NCI-H1105 (cell line): Measurements from ENCODE around the gene TMEM272.
"Not testable (repeated sequence)": the region's sequence is repeated elsewhere in the genome, so short reads cannot be mapped to it uniquely, and the experiment has no call there.

Experiments used
- DNase-seq: peaks from one replicate; lab custom pipeline; 2025; lab: John Stamatoyannopoulos, UW

TMEM272 gene

DNA sequence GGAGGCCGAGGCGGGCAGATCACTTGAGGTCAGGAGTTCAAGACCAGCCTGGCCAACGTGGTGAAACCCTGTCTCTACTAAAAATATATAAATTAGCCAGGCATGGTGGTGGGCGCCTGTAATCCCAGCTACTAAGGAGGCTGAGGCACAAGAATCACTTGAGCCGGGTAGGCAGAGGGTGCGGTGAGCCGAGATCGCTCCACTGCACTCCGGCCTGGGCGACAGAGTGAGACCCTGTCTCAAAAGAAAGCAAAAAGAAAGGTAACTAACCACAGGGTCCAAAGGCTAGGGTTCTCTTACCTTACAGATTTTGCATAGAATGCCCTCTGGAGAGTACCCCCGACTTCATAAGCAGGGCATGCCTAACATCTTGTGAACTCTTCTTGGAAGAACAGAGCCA is 20.3 kb downstream of the TMEM272 start:
- not testable (repeated sequence) for DNase-seq

GRCh38 chr13:51823863-51824262 is 21.1 kb downstream of the TMEM272 start:
- DNase-seq = no peak

GRCh38 chr13:51823359-51823758 is 21.6 kb downstream of the TMEM272 start:
- DNase-seq = no peak

DNA sequence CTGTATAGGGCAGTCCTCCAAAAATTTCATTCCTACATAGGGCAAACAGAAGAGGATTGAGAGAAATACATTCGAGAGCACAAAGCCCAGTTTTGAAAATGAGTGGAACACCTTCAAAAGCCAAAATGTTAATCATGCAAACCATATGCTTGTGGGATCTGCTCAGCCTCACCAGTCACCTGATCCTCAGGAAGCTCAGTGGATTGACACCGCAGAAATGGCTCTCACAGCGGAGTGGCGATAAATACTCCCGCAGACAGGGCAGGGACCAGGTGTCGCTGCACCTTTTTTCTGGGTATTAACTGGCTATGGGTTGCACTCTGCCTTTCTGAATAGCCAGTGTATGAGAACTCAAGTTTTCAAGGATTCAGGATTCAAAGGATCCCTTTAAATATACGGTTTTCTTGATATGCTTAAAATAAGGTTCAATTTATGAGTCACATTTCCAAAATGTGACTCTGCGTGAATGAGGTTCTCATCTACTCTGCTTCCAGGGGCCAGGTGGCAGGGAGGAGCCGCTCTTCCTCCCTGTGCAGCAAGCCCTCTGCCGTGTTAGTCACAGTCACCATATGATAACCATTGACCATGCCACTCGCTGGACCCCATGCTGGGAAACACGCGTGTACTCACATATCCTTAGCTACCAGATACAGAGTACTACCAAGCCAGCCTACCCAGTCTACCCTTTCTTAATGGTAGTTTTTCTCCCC is 22.7 kb downstream of the TMEM272 start:
- DNase-seq = no peak

GRCh38 chr13:51821606-51822005 is 23.4 kb downstream of the TMEM272 start:
- DNase-seq = no peak

- no peak for DNase-seq
These were observed 24.9 kb downstream of the TMEM272 start for GRCh38 chr13:51820016-51820597.

GRCh38 chr13:51819544-51819943 is 25.4 kb downstream of the TMEM272 start:
- no peak for DNase-seq

DNA sequence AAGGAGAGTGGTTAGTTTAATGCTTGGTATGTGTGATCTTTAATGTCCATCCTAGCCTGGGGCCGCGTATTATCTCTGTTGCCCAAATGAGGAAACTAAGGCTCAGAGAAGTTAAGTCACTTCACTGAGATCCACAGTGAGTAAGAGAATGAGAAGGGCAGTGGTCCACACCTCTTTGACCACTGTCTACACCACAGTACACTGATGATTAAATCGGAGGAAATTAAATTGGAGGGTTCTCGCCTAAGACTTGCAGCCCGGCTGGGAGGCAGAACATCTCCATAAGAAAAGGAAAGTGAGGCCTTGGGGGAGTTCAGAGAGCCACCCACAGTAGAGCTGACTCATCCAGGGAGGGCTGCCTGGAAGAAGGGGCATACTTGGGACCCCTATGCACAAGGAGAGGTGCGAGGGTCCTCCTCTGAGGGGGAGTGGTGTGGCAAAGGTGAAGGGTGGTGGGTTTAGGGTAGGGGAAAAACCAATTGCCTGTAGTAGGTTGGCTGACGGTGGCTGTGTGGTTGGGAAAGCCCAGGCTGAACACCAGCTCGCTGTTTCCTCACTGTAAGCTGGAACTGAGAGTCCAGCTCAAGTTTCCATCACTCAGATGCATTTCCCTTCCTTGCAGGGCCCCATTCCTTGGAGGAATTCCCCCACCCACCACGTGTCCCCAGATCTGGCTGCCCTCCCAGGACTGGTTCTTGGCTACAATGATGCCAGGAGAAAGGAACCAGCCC is 26.0 kb downstream of the TMEM272 start:
- DNase-seq = no peak

- DNase-seq = no peak
These were observed 26.7 kb downstream of the TMEM272 start for GRCh38 chr13:51818276-51818675.

DNA sequence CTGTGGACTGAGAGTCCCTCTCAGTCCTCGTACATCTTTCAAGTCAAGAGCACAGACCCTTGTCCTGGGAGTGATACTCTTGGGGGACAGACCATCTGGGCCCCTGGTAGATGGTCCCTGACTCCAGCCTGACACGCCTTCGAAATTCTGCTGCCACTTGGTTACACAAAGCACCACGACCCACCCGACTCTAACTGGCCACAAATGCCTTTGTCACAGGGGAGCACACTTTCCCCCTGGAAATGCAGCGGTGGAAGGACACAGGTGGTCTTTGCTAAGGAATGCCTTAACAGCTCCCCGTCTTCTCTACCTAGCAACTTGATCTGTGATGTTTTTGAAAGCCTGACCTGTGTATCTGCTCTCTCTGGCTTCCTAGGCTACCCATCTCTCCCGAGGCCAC is 27.3 kb downstream of the TMEM272 start:
- DNase-seq = no peak

DNA sequence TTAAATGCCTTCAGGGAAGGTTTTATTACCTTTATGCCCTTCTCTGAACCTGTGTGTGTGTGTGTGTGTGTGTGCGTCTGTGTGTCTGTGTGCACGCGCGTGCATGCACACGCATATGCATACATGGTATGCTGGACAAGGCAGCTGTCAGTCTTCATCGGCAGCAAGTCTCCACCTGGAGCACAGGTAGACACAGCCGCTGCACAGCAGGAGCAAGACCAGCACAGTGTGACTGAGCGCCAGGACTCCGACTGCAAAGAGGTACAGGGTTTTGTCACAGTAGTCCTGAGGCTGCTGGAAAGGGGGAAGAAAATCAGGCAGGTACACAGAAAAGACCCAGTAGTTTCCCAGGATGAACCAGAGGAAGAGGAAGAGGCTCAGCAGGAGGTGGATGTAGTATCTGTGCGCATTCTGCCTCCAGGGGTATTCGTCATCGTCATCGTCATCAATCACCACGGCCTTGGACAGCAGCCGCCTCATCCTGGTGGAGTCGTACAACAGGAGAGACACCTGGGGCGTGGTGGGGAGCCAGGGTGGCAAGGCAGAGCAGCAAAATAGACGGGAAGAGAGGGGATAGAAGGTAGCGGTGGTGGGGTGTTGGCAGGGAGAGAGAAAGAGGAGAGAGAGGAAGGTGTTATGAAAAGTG is 28.2 kb downstream of the TMEM272 start:
- no peak for DNase-seq

DNA sequence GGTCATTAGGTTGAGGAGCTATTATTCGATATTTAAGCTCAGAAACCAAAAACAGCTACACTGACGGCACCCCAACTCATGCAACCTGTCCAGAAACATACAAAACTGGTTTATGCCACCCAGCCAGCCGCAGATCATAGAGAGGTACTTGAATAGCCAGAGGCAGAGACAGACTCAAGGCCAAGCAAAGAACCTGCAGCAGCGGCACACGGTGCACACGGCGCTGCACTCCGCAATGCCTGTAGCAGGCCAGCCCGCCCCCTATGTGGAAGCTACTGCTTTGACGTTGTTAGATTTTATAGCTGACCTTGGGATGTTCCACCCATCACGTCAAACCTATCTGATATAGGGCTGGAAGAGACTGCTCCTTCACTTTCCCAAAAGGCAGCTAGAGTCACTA is 29.1 kb downstream of the TMEM272 start:
- DNase-seq = no peak

DNA sequence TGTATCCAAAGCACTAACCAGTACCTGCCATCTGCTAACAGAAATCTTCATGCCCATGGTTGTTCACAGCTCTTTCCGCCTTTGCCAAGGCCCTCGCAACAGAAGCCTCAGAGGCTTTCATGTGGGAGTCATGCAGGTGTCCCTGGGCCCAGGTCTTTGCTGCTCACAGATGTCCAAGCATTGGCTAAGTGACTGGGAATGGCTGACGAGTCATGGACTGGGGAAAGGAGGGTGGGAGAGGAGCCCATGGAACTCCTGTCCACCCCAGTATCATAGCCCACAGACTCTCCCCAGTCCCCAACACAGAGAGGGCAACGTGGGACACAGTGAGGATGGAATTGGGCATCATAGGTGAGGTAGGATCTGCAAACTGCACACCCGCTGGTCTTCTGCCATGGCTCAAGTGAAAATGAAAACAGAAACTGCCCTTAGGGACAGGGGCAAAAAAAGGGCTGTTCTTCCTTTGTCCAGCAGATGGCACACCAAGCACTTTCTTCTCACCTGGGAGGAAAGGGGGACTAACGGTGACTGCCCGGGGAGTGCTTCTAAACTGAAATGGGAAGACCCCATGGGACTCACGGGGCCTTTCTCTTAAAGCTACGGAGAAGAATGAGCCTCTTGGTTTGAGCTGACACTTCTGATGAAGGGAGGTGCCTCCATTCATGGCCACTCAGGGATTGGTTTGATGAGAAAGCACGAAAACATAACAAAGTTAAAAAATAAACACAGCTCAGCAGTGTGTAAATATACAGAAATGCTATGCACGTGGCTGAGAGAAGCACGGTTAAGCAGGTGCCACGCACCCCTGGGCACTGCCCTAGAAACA is 29.9 kb downstream of the TMEM272 start:
- no peak for DNase-seq

GRCh38 chr13:51814071-51814470 is 30.9 kb downstream of the TMEM272 start:
- no peak for DNase-seq

GRCh38 chr13:51811920-51812451 is 33.0 kb downstream of the TMEM272 start:
- no peak for DNase-seq

GRCh38 chr13:51811046-51811445 is 33.9 kb downstream of the TMEM272 start:
- DNase-seq = peak; percentile 50

DNA sequence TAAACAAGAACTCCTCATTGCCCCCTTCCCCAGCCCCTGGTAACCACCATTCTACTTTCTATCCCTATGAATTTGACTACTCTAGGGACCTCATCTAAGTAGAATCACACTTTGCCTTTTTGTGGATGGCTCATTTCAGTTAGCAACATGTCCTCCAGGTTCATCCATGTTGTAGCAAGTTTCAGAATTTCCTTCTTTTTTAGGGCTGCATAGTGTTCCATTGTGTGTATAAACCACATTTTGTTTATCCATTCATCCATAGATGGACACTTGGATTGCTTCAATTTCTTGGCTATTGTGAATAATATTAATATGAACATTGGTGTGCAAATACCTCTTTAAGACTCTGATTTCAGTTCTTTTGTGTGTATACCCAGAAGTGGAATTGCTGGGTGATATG is 36.2 kb downstream of the TMEM272 start:
- no peak for DNase-seq

DNA sequence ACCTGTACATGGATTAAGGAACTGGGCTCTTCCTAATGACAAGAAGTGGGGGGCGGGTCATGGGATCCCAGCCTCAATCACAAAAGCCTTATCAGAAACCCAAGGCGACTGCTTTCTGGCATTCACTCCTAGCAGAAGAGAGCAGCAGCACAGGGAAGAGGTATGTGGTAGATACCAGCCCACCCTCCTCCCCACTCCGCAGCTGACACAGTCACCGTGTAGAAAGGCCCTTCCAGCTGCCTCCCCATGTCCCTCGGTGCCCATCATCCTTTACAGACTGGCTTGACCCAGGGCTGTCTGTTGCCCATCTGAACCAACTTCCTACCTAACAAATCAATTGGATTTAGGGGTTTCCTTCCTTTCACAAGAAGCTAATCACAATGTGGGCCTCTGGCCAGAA is 37.9 kb downstream of the TMEM272 start:
- no peak for DNase-seq

DNA sequence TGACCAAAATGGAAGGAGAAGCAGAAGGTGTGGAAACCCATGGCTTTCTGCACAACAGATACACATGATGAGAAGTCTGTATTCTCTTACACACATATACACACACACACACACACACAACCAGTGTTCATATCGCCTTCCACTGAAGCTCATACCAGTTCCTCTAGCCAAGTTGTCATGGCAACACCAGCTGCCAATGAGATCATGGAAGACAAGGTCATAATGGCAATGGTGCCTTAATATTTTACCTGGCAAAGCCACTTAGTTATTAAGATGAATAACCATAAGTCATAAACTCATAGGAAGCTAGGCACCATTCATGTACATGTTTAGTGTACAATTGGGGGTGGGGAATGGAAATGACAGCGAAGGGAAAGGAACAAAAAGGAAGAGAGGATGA is 38.4 kb downstream of the TMEM272 start:
- peak; percentile 37 for DNase-seq

- no peak for DNase-seq
These were observed 39.1 kb downstream of the TMEM272 start for GRCh38 chr13:51805925-51806324.

DNA sequence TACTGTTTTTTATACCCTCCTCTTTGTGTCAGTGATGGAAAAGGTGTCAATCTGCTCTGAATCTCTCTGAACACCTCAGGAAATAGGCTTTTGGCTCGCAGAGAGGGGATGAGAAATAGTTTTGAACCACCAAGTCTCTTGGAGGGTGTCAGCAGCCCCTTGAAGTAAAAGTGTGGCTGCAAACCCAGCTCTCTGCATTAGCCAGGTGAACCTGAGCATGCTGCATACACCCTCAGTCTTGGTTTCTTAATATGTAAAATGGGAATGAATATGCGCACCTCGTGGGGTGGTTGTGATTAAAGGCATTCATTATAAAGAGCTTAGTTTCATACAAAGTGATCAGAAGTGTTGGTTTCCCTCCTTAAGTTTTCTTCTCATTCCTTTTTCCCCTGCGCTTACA is 39.7 kb downstream of the TMEM272 start:
- no peak for DNase-seq
